Breast epithelium (tissue), 4 donors: ENCODE results near the gene ECEL1. TPM values are rescaled to one million over a fixed set of nuclear protein-coding genes. Genes with fewer than 3 reads are reported as not detected.

ENCODE experiments used
- DNase-seq, 2 donors: peaks; one replicate each; pipeline ENCODE4 v3.0.0-alpha.2; 2019; ENCODE audit warnings: low spot score in 2 of 2
- H3K27ac ChIP-seq, 2 donors: fragments of 200-600 bp; sonication (generic) in 1 of 2; one replicate each; pipeline ENCODE4 v1.5.1; 2016 to 2019; ENCODE audit warnings: mild to moderate bottlenecking in 1 of 2
- H3K27me3 ChIP-seq, 2 donors: fragments of 200-600 bp; sonication (generic) in 1 of 2; one replicate each; pipeline versions ENCODE4 v1.5.1 to v1.6.0; 2017 to 2019; ENCODE audit warnings: control low read depth in 1 of 2, mild to moderate bottlenecking in 1 of 2
- H3K36me3 ChIP-seq: fragments of 200-600 bp; one replicate; pipeline ENCODE4 v1.5.1; 2019
- H3K4me1 ChIP-seq, 2 donors: fragments of 200-600 bp; sonication (generic); one replicate each; pipeline ENCODE4 v1.5.1; 2016 to 2019; ENCODE audit warnings: control low read depth in 1 of 2
- H3K4me3 ChIP-seq, 3 donors: fragments of 200-600 bp; sonication (generic); 1 replicate in 2 of 3; 2 replicates in 1 of 3; pipeline ENCODE4 v1.5.1; 2016 to 2019; ENCODE audit warnings: mild to moderate bottlenecking in 3 of 3, moderate library complexity in 2 of 3
- H3K9me3 ChIP-seq, 2 donors: fragments of 200-600 bp; sonication (generic) in 1 of 2; one replicate each; pipeline ENCODE4 v1.5.1; 2016 to 2019; ENCODE audit warnings: control low read depth in 1 of 2
- CTCF ChIP-seq, 3 donors: fragments of 450-650 bp; IDR thresholded peaks; one replicate each; pipeline ENCODE4 v1.5.1; 2016 to 2017; ENCODE audit warnings: antibody characterized with exemption in 3 of 3, mild to moderate bottlenecking in 3 of 3, moderate library complexity in 3 of 3
- POLR2A ChIP-seq: fragments of 450-650 bp; IDR thresholded peaks from one replicate; pipeline ENCODE4 v1.6.1; 2016; ENCODE audit warnings: antibody characterized with exemption, mild to moderate bottlenecking, moderate library complexity
- POLR2AphosphoS5 ChIP-seq, 3 donors: sonication (generic); formaldehyde crosslinking; IDR thresholded peaks; one replicate each; pipeline ENCODE4 v1.6.1; 2017; ENCODE audit warnings: antibody characterized with exemption in 3 of 3
- intact Hi-C: fragments of 100-400 bp; cut with DNase I; formaldehyde crosslinking; loops from one replicate; pipeline ENCODE4 v1.15.1; 2023; ENCODE audit warnings: low total_unique reads
- total RNA-seq, 3 donors: library from RNA; depleted of rRNA; stranded (reverse); fragments of >200 nt; gene quantifications; one replicate each; pipeline ENCODE4 v1.1.0, GENCODE V29; 2016

The ECEL1 gene
- total RNA-seq, 3 donors from 2014 or later = 0.15 to 2.3 (median 0.48) TPM

- peak overlapping the region in 1 of 3 donors; percentile 55 for H3K4me3 ChIP-seq
- intact Hi-C loops = no loop called here
- H3K9me3 ChIP-seq = no peaks in the 10 kb centered on the region
- DNase-seq = peak in 1 of 2 donors; percentile 31
- H3K4me1 ChIP-seq = no peaks in the 10 kb centered on the region
- peaks cover 0 to 70% of the 10 kb centered on the region in 2 donors for H3K27me3 ChIP-seq
- H3K27ac ChIP-seq = no peak overlapping the region
- H3K36me3 ChIP-seq = no peaks in the 10 kb centered on the region
- TF ChIP-seq POLR2A (no peak), POLR2AphosphoS5 (IDR thresholded peaks at IDR 0.05) (no peak), CTCF (IDR thresholded peaks at IDR 0.05) (no peak)
Observed at GRCh38 chr2:232485348-232485756, 2.3 kb downstream of the ECEL1 start.

- no peaks in the 10 kb centered on the region for H3K36me3 ChIP-seq
- DNase-seq = peak in 1 of 2 donors; percentile 43
- TF ChIP-seq POLR2A (no peak), POLR2AphosphoS5 (IDR thresholded peaks at IDR 0.05) (no peak), CTCF (IDR thresholded peaks at IDR 0.05) (no peak)
- H3K4me3 ChIP-seq = no peak overlapping the region
- H3K27me3 ChIP-seq = peaks cover 0 to 70% of the 10 kb centered on the region in 2 donors
- H3K9me3 ChIP-seq = no peaks in the 10 kb centered on the region
- no peak overlapping the region for H3K27ac ChIP-seq
- intact Hi-C loops = no loop called here
- no peaks in the 10 kb centered on the region for H3K4me1 ChIP-seq
Observed at GRCh38 chr2:232484628-232485347, 2.8 kb downstream of the ECEL1 start.

DNA sequence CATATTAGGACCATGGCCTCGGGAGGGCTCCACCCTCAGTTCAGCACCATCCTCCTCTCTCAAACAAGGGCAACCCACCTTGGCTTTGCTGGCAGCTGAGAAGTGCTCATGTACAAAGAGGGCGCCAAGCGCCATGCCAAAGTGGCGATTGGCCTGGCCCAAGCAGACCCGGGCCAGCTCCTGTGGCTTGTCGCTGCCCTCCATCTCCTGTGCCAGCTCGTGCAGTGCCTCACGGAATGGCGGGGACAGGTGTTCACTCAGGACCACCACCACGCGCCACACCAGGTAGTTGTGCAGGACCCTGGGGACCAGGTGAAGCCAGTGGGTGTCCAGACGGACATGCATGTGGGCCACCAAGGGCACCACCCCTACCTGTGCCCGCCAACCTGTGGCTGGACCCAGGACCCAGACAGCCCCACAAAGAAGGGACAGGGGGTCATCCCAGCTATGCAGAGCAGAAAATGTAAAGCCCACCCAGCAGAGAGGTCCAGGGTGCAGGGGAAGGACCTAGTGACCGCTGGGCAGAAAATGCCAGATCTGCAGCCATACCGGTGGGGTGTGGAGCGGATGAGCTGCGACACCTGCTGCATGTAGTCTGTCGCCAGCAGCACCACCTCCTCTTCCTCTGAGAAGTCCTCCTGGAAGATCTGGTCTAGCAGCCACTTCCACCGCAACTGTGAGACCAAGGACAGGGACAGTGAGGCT is 3.6 kb downstream of the ECEL1 start:
- intact Hi-C loops = no loop called here

DNA sequence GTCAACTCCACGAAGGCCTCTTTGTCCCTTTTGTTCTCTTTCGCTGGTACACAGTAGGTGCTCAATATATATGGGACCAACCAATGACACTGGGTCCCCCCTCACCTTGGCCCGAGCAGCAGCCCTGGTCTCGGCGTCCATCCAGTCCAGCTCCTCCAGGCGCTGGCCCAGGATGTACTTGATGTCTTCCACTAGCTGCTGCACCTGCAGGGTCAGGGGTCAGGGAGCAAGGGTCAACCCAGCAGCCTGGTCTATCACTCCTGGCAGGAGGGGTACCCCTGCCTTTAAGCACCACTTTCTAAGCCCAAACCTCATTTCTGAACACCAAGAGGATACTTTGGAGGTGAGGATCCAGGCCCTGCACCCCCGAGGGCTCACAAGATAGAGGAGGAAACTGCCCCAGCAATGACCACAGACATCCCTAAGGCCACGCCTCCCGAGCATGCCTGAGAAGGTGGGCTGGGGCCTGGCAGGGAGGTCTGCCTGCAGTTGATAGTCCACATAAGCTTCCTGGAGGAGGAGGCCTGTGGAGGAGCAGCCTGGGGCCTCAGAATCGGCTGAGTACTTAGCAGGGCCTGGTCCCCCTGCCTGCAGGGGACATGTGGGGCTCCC is 4.2 kb downstream of the ECEL1 start:
- H3K9me3 ChIP-seq = no peaks in the 10 kb centered on the region
- DNase-seq = peak in 1 of 2 donors; percentile 47
- intact Hi-C loops = no loop called here
- H3K27me3 ChIP-seq = peaks cover 0 to 68% of the 10 kb centered on the region in 2 donors
- TF ChIP-seq POLR2AphosphoS5 (IDR thresholded peaks at IDR 0.05) (no peak), CTCF (IDR thresholded peaks at IDR 0.05) (no peak), POLR2A (no peak)
- H3K4me3 ChIP-seq = no peak overlapping the region
- no peaks in the 10 kb centered on the region for H3K36me3 ChIP-seq
- no peak overlapping the region for H3K27ac ChIP-seq
- H3K4me1 ChIP-seq = no peaks in the 10 kb centered on the region

More for the DNA sequence above, 3.6 kb downstream of the ECEL1 start:
- Histone ChIP-seq H3K4me3 (no peak overlapping the region), H3K27me3 (peaks cover 0 to 70% of the 10 kb centered on the region in 2 donors), H3K4me1 (no peaks in the 10 kb centered on the region), H3K27ac (no peak overlapping the region), H3K36me3 (no peaks in the 10 kb centered on the region), H3K9me3 (no peaks in the 10 kb centered on the region)
- DNase-seq = peak in 1 of 2 donors; percentile 31
- TF ChIP-seq POLR2A (no peak), POLR2AphosphoS5 (IDR thresholded peaks at IDR 0.05) (no peak), CTCF (IDR thresholded peaks at IDR 0.05) (no peak)
